Stromal cell of bone marrow (primary cell): ENCODE results near the gene ZSCAN22.
"Not testable (repeated sequence)": the region's sequence is repeated elsewhere in the genome, so short reads cannot be mapped to it uniquely, and the experiment has no call there.

Experiments used
- DNase-seq: peaks from one replicate; pipeline ENCODE4 v3.0.0-alpha.2; 2012; ENCODE audit warnings: low read depth

Gene ZSCAN22

GRCh38 chr19:58374200-58374599 is 47.4 kb downstream of the ZSCAN22 start:
- DNase-seq, result peak; percentile 40

GRCh38 chr19:58376724-58377123 is 49.9 kb downstream of the ZSCAN22 start:
- not testable (repeated sequence) for DNase-seq

GRCh38 chr19:58379246-58379645 is 52.5 kb downstream of the ZSCAN22 start:
- DNase-seq, result no peak

GRCh38 chr19:58380037-58380661 is 53.4 kb downstream of the ZSCAN22 start:
- no peak for DNase-seq

- DNase-seq, result peak; percentile 100
Measured at GRCh38 chr19:58380662-58381459, 54.1 kb downstream of the ZSCAN22 start, which contains the start of gene ZNF837. ZNF837 (minus strand) TSS chr19:58381030; CDS start chr19:58369332, 11,698 bp downstream.

GRCh38 chr19:58381460-58382212 is 54.8 kb downstream of the ZSCAN22 start:
- DNase-seq, result no peak

GRCh38 chr19:58382997-58383603 is 56.3 kb downstream of the ZSCAN22 start:
- no peak for DNase-seq

- DNase-seq, result no peak
Measured at GRCh38 chr19:58385313-58385890, 58.6 kb downstream of the ZSCAN22 start.

- no peak for DNase-seq
Measured at GRCh38 chr19:58385891-58386575, 59.2 kb downstream of the ZSCAN22 start.

GRCh38 chr19:58386576-58387337 is 60.0 kb downstream of the ZSCAN22 start, which contains the start of gene RPS5:
RPS5 (plus strand) TSS chr19:58387269; CDS start chr19:58388138, 869 bp downstream.
- peak; percentile 96 for DNase-seq

- DNase-seq, result no peak
Measured at GRCh38 chr19:58387338-58388174, 60.8 kb downstream of the ZSCAN22 start.

- DNase-seq, result no peak
Measured at GRCh38 chr19:58388175-58388526, 61.4 kb downstream of the ZSCAN22 start.
